HG02852 (cell line): ENCODE results near the gene ACLY.

Experiments used
- ATAC-seq: cut with Tn5 transposase; IDR thresholded peaks from one replicate; pipeline ENCODE4 v1.9.1; 2021; ENCODE audit warnings: mild to moderate bottlenecking, moderate library complexity; ENCODE audit not compliant: unreplicated experiment

The ACLY gene

DNA sequence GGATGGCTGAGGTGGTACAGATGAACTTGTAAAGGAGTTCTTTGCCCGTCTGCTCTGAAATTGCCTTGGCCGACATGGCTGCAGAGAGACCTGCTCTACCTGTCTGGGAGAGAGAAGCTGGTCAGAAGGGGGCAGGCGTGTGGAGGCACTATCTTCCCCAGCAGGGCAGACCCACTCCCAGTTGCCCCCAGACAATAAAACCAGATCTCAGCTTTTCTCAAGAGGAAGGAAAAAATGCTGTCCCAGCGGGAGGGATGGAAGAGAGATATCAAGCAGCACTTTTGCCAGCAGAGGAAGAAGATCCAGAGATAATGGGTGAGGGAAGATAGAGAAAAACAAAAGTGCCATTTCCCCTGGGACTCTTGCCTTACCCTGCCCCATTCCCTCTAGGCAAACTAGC lies 5.0 kb downstream of the ACLY start:
- ATAC-seq: no peak

GRCh38 chr17:41912925-41913324 lies 5.8 kb downstream of the ACLY start:
- ATAC-seq: no peak

DNA sequence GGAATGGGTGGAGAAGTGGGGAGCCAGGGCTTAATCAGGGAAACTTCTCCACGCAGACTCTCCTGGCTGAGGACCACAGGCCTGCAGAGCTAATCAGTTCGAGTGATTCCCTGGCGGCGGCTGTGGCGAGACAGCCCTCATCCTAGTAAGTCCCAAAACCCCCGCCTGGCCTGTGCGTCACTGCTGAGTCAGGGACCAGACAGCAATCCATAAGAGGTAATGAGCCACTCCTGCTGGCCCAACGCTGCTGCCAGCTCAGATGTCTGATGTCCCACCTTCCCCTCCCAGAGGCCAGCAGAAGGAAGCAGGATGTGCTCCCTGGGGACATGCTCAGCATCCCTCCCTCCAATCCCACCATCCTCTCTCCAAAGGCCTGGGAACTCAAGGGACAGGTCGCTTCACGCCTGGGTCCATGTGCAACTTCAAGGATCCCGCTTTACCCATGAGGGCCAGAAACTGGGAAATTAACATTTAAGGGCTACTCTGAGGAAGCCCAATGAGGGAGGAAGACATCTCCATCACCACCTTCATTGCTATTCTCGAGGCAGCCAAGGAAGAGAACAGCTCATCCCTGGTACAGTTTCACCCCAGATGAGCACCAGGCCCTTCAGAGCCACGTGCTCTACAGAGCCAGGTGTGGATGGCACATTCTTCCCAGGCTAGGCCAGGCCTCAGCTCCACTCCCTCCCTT lies 7.9 kb downstream of the ACLY start:
- ATAC-seq: no peak

- ATAC-seq: no peak
Measured at GRCh38 chr17:41909088-41909487, 9.7 kb downstream of the ACLY start.

GRCh38 chr17:41907633-41908539 lies 10.9 kb downstream of the ACLY start:
- ATAC-seq: no peak

DNA sequence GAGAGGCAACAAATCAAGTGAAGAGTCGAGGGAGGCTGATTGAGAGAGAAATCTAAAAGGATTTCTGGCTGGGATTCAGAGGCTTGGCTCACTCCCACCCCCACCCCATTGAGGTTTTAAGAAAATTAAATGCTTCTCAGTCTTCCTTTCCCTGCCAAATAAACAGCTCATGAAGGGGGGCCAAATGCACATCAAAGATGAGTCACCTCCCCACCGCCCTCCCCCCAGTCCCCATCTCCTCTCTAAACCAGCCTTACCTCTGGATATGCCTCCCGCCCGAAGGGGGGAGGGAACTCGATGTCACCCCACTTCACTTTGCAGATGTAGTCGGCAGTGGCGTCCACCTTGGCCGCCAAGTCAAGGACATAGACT lies 11.6 kb downstream of the ACLY start:
- no peak for ATAC-seq

- no peak for ATAC-seq
Measured at GRCh38 chr17:41906465-41907184, 12.1 kb downstream of the ACLY start.

GRCh38 chr17:41905172-41905571 lies 13.6 kb downstream of the ACLY start:
- no peak for ATAC-seq

DNA sequence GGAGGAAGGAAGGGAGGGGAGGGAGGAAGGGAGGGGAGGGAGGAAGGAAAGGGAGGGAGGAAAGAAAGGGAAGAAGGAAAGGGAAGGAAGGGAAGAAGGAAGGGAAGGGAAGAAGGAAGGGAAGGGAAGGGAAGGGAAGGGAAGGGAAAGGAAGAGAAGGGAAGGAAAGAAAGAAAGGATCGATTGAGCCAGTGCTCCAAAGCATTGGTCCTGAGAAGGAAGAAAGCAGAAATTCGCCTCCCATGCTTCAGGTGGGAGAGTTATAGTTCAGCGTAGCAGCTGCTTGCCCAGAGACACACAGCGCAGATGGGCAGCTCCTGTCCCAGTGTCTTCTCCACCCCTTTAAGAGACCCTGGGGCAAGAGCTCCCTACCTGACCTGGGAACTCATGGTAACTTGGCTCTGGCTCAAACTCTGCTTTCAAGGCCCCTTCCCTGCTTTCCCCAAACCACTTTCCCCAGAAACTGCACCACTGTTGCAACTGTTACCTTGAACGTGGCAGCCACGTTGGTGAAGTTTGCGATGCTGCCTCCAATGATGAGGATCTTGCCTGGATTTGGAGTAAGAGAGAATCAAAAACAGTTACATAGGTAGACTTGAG lies 14.4 kb downstream of the ACLY start:
- no peak for ATAC-seq

- ATAC-seq: no peak
Measured at GRCh38 chr17:41901646-41902045, 17.1 kb downstream of the ACLY start.

DNA sequence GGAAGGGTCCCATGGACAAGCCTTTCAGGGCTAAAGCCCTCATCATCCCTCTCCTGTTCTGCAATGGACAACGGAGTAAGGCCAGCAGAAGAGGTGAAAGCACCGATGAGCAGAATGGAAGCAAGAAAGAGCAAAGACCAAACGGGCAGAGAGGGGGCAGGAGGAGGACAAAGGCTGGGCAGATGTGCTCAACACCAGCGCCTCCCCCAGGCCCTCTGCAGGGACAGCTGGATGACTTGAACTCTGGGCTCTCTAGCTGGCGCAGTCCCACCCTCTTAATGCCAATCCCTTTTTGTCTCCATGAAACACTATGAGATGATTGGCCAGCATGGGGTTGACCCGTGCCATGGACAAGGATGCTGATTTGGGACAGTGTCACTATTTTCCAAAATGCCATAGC lies 22.0 kb downstream of the ACLY start:
- no peak for ATAC-seq

DNA sequence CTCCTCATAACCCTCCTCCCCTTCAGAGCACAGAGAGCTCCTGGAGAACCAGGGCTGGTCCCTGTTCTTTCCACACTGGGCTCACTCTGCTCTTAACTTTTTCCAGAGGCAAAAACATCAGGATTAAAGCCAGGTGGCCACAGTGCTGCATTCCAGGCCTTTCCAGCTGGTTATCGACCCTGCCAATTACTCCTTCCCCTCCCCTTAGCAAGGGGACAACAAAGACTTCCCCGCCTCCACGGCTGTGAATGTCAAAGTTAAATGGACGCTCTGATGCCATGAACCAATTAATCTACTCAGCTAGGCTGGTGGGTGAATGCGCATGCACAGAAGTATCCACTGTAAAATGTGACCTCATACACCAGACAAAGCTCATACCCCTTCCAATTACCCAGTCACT lies 23.1 kb downstream of the ACLY start:
- no peak for ATAC-seq

- no peak for ATAC-seq
Measured at GRCh38 chr17:41894791-41895331, 23.9 kb downstream of the ACLY start.

DNA sequence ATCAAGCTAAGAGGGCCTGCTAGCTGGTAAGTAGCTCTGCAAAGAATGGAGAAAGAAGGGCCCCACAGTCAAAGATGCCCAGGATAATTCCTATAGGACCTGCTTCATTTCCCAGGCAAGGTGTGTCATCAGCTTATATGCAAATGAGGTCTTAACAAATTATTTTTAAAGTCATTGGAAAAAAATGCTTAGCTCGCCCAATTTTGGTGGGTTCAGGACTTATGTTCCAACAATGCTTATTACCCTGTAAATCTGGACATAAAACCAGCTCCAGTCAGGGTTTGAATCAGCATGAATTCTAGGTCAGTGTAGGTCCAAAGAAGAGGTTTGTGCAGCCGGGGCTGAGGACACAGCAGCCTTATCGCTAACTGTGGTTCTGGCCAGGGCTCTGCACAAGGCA lies 25.4 kb downstream of the ACLY start:
- no peak for ATAC-seq

- ATAC-seq: no peak
Measured at GRCh38 chr17:41892021-41892376, 26.8 kb downstream of the ACLY start.

DNA sequence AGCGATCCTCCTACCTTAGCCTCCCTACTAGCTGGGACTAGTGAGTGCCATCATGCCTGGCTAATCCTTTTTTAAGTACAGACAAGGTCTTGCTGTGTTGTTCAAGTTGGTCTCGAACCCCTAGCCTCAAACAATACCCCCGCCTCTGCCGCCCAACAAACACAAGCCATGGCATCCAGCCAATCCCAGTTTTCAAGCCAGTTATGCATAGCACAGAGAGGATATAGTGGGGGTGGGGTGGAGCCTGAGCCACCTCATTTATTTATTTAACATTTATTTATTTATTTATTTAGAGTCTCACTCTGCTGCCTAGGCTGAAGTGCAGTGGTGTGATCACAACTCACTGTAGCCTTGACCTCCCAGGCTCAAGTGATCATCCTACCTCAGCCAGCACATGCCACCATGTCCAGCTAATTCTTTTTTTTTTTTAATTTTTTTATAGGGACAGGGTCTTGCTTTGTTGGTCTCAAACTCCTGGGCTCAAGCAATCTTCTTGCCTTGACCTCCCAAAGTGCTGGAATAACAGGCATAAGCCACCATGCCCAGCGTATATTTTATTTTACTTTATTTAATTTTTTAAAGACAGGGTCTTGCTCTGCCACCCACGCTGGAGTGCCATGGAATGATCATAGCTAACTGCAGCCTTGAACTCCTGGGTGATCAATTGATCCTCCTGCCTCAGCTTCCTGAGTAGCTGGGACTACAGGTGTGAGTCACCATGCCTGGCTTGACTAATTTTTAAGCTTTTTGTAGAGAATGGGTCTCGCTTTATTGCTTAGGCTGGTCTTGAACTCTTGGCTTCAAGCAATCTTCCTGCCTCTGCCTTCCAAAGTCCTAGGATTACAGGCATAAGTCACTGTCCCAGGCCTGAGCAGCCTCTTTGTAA lies 27.4 kb downstream of the ACLY start:
- ATAC-seq: no peak

GRCh38 chr17:41888332-41888965 lies 30.3 kb downstream of the ACLY start:
- ATAC-seq: no peak

DNA sequence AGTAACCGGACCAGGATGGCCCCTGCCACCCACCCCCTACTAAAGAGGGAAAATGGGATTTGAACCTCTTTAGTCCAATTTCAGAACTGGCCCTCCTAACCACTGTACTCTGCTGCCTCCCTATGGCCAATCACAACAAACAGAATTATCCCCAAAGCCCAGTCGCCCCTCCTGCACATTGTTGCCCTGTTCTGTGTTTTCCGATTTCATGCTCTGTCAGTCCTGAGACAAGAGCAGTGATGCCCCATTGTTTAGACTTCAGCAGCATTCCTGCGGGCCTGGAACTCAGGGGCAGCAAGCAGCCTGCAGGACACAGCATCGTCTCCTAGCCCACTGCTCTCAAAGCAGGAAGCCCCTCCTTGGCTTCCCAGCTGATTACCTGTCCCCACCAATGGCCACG lies 33.0 kb downstream of the ACLY start:
- ATAC-seq: no peak

- ATAC-seq: no peak
Measured at GRCh38 chr17:41882756-41883155, 36.0 kb downstream of the ACLY start.

GRCh38 chr17:41880130-41880529 lies 38.6 kb downstream of the ACLY start:
- ATAC-seq: no peak
